Measurements from ENCODE around the gene RAB15. TPM values are rescaled to one million over a fixed set of nuclear protein-coding genes. Genes with fewer than 3 reads are reported as not detected.

RAB15 gene
- total and polyA plus RNA-seq, 2 experiments from 2014 or later = 8.8 to 13.8 TPM

GRCh38 chr14:64930085-64930843 is 41.9 kb downstream of the RAB15 start:
- peak in 1 of 2 donors; percentile 40 for DNase-seq (ENCODE audit: low read depth in 1 of 2, low spot score in 1 of 2)
- H3K4me3 ChIP-seq = no peak overlapping the region
- peak overlapping the region; percentile 5 for H3K27ac ChIP-seq
- TF ChIP-seq CTCF (IDR thresholded peaks at IDR 0.05; ENCODE audit: low read depth, low read length) = no peak
- peaks cover 35% of the 10 kb centered on the region for H3K36me3 ChIP-seq
- H3K4me1 ChIP-seq (ENCODE audit: low read depth) = peaks cover 6% of the 10 kb centered on the region
- H3K27me3 ChIP-seq = no peaks in the 10 kb centered on the region
- no peaks in the 10 kb centered on the region for H3K9me3 ChIP-seq (ENCODE audit: low read depth)

GRCh38 chr14:64929014-64929359 is 43.1 kb downstream of the RAB15 start:
- H3K27ac ChIP-seq = no peak overlapping the region
- DNase-seq (ENCODE audit: low read depth in 1 of 2, low spot score in 1 of 2) = no peak
- no peaks in the 10 kb centered on the region for H3K27me3 ChIP-seq
- peaks cover 6% of the 10 kb centered on the region for H3K4me1 ChIP-seq (ENCODE audit: low read depth)
- no peak for TF ChIP-seq CTCF (IDR thresholded peaks at IDR 0.05; ENCODE audit: low read depth, low read length)
- H3K4me3 ChIP-seq = no peak overlapping the region
- no peaks in the 10 kb centered on the region for H3K9me3 ChIP-seq (ENCODE audit: low read depth)
- peaks cover 44% of the 10 kb centered on the region for H3K36me3 ChIP-seq

GRCh38 chr14:64928239-64929013 is 43.7 kb downstream of the RAB15 start:
- H3K9me3 ChIP-seq (ENCODE audit: low read depth) = no peaks in the 10 kb centered on the region
- H3K4me3 ChIP-seq = no peak overlapping the region
- no peak overlapping the region for H3K27ac ChIP-seq
- TF ChIP-seq CTCF (IDR thresholded peaks at IDR 0.05; ENCODE audit: low read depth, low read length) = no peak
- peaks cover 6% of the 10 kb centered on the region for H3K4me1 ChIP-seq (ENCODE audit: low read depth)
- H3K27me3 ChIP-seq = no peaks in the 10 kb centered on the region
- peaks cover 45% of the 10 kb centered on the region for H3K36me3 ChIP-seq
- no peak for DNase-seq (ENCODE audit: low read depth in 1 of 2, low spot score in 1 of 2)

GRCh38 chr14:64927031-64927430 is 45.1 kb downstream of the RAB15 start:
- peaks cover 6% of the 10 kb centered on the region for H3K4me1 ChIP-seq (ENCODE audit: low read depth)
- no peaks in the 10 kb centered on the region for H3K9me3 ChIP-seq (ENCODE audit: low read depth)
- no peak overlapping the region for H3K4me3 ChIP-seq
- H3K27me3 ChIP-seq = no peaks in the 10 kb centered on the region
- TF ChIP-seq CTCF (IDR thresholded peaks at IDR 0.05; ENCODE audit: low read depth, low read length) = no peak
- peak overlapping the region; percentile 82 for H3K27ac ChIP-seq
- peaks cover 33% of the 10 kb centered on the region for H3K36me3 ChIP-seq
- DNase-seq (ENCODE audit: low read depth in 1 of 2, low spot score in 1 of 2) = no peak

- no peak overlapping the region for H3K4me3 ChIP-seq
- H3K27me3 ChIP-seq = no peaks in the 10 kb centered on the region
- no peaks in the 10 kb centered on the region for H3K9me3 ChIP-seq (ENCODE audit: low read depth)
- peaks cover 6% of the 10 kb centered on the region for H3K4me1 ChIP-seq (ENCODE audit: low read depth)
- peak overlapping the region; percentile 82 for H3K27ac ChIP-seq
- DNase-seq (ENCODE audit: low read depth in 1 of 2, low spot score in 1 of 2) = no peak
- TF ChIP-seq CTCF (IDR thresholded peaks at IDR 0.05; ENCODE audit: low read depth, low read length) = no peak
- H3K36me3 ChIP-seq = peaks cover 27% of the 10 kb centered on the region
These were observed 45.6 kb downstream of the RAB15 start for GRCh38 chr14:64926398-64926995.
